HEK293 (cell line): ENCODE measurements around the gene CC2D1B.
A peak's percentile ranks its signal among the peaks of the same experiment; 100 is the strongest.

ENCODE experiments used
- CTCF ChIA-PET: fragments of 350-600 bp; formaldehyde crosslinking; extraction: SDS; loops from one replicate; lab custom pipeline; 2021; ENCODE audit warnings: antibody characterized with exemption; lab: Yijun Ruan, JAX
- POLR2A ChIA-PET: fragments of 300-600 bp; formaldehyde crosslinking; extraction: SDS; loops from one replicate; lab custom pipeline; 2020; ENCODE audit warnings: antibody characterized with exemption, inconsistent platforms; lab: Yijun Ruan, JAX
- H3K27ac ChIP-seq: fragments of 200-500 bp; sonication (Bioruptor generic); 2 replicates; pipeline ENCODE4 v1.5.1; 2014; ENCODE audit warnings: low read depth, low read length, control low read depth, inconsistent platforms; ENCODE audit errors: extremely low read depth
- H3K36me3 ChIP-seq, 2 experiments: fragments of 200-500 bp in 1 of 2; sonication (Bioruptor generic) in 1 of 2; 1 replicate in 1 of 2; 2 replicates in 1 of 2; pipeline ENCODE4 v1.5.1; 2014 to 2017; ENCODE audit warnings: inconsistent platforms in 2 of 2, low read length in 2 of 2; ENCODE audit not compliant: control insufficient read depth in 2 of 2, insufficient read depth in 1 of 2
- H3K4me1 ChIP-seq: fragments of 200-500 bp; sonication (Bioruptor generic); 2 replicates; pipeline ENCODE4 v1.5.1; 2014; ENCODE audit warnings: mild to moderate bottlenecking, low read length, inconsistent platforms; ENCODE audit not compliant: control insufficient read depth, insufficient read depth
- H3K4me3 ChIP-seq: 2 replicates; pipeline ENCODE4 v1.5.1; 2011; ENCODE audit warnings: low read depth, mild to moderate bottlenecking, control low read depth, low read length, moderate library complexity
- H3K9me3 ChIP-seq: fragments of 200-500 bp; sonication (Bioruptor generic); 2 replicates; pipeline ENCODE4 v1.5.1; 2014; ENCODE audit warnings: low read depth, low read length, inconsistent platforms; ENCODE audit not compliant: control insufficient read depth, insufficient read depth
- KLF9 ChIP-seq: fragments of 450-650 bp; formaldehyde crosslinking; IDR thresholded peaks from 2 replicates; pipeline ENCODE4 v1.5.1; 2016; ENCODE audit warnings: missing biosample characterization, missing genetic modification characterization, low read depth
- OVOL3 ChIP-seq: fragments of 450-650 bp; formaldehyde crosslinking; IDR thresholded peaks from 2 replicates; pipeline ENCODE4 v1.5.1; 2016; ENCODE audit warnings: missing biosample characterization, missing genetic modification characterization
- ZEB2 ChIP-seq: fragments of 450-650 bp; formaldehyde crosslinking; IDR thresholded peaks from 2 replicates; pipeline ENCODE4 v1.5.1; 2016; ENCODE audit warnings: missing biosample characterization, missing genetic modification characterization
- ZNF112 ChIP-seq: fragments of 450-650 bp; formaldehyde crosslinking; IDR thresholded peaks from 2 replicates; pipeline ENCODE4 v1.5.0; 2017; ENCODE audit warnings: missing biosample characterization, missing genetic modification characterization
- ZNF132 ChIP-seq: fragments of 450-650 bp; formaldehyde crosslinking; IDR thresholded peaks from 2 replicates; pipeline ENCODE4 v1.5.1; 2017; ENCODE audit warnings: missing biosample characterization, missing genetic modification characterization, borderline replicate concordance
- ZNF169 ChIP-seq: fragments of 450-650 bp; formaldehyde crosslinking; IDR thresholded peaks from 2 replicates; pipeline ENCODE4 v1.5.1; 2016; ENCODE audit warnings: missing biosample characterization, missing genetic modification characterization
- ZNF23 ChIP-seq: fragments of 450-650 bp; formaldehyde crosslinking; IDR thresholded peaks from 2 replicates; pipeline ENCODE4 v1.5.1; 2016; ENCODE audit warnings: missing biosample characterization, missing genetic modification characterization, borderline replicate concordance
- ZNF354C ChIP-seq: fragments of 450-650 bp; formaldehyde crosslinking; IDR thresholded peaks from 2 replicates; pipeline ENCODE4 v1.5.1; 2016; ENCODE audit warnings: missing biosample characterization, missing genetic modification characterization, low read depth, borderline replicate concordance
- ZNF394 ChIP-seq: fragments of 450-650 bp; formaldehyde crosslinking; IDR thresholded peaks from 2 replicates; pipeline ENCODE4 v1.5.1; 2016; ENCODE audit warnings: missing biosample characterization, missing genetic modification characterization, mild to moderate bottlenecking, moderate library complexity, borderline replicate concordance
- ZNF530 ChIP-seq: fragments of 450-650 bp; formaldehyde crosslinking; IDR thresholded peaks from 2 replicates; pipeline ENCODE4 v1.5.1; 2016; ENCODE audit warnings: low read depth, missing biosample characterization, missing genetic modification characterization
- ZNF621 ChIP-seq: fragments of 450-650 bp; formaldehyde crosslinking; IDR thresholded peaks from 2 replicates; pipeline ENCODE4 v1.5.1; 2017; ENCODE audit warnings: missing biosample characterization, missing genetic modification characterization
- ZNF837 ChIP-seq: fragments of 450-650 bp; formaldehyde crosslinking; IDR thresholded peaks from 2 replicates; pipeline ENCODE4 v1.5.1; 2016; ENCODE audit warnings: missing biosample characterization, missing genetic modification characterization
- ZSCAN23 ChIP-seq: fragments of 450-650 bp; formaldehyde crosslinking; IDR thresholded peaks from 2 replicates; pipeline ENCODE4 v1.5.1; 2016; ENCODE audit warnings: missing biosample characterization, missing genetic modification characterization
- TF ChIP-seq, protein P1 (sequence below): fragments of 450-650 bp; formaldehyde crosslinking; IDR thresholded peaks from 2 replicates; pipeline ENCODE4 v1.5.1; 2016; ENCODE audit warnings: missing biosample characterization, missing genetic modification characterization, low read depth
- TF ChIP-seq, protein P2 (sequence below): fragments of 450-650 bp; formaldehyde crosslinking; IDR thresholded peaks from 2 replicates; pipeline ENCODE4 v1.5.1; 2016; ENCODE audit warnings: missing biosample characterization, missing genetic modification characterization, borderline replicate concordance
- TF ChIP-seq, protein P3 (sequence below): fragments of 450-650 bp; formaldehyde crosslinking; IDR thresholded peaks from 2 replicates; pipeline ENCODE4 v1.5.1; 2016; ENCODE audit warnings: missing biosample characterization, missing genetic modification characterization
- TF ChIP-seq, protein P4 (sequence below): fragments of 450-650 bp; formaldehyde crosslinking; IDR thresholded peaks from 2 replicates; pipeline ENCODE4 v1.5.1; 2017; ENCODE audit warnings: missing biosample characterization, missing genetic modification characterization
- TF ChIP-seq, protein P5 (sequence below): fragments of 450-650 bp; formaldehyde crosslinking; IDR thresholded peaks from 2 replicates; pipeline ENCODE4 v1.5.1; 2016; ENCODE audit warnings: missing biosample characterization, missing genetic modification characterization
- TF ChIP-seq, protein P6 (sequence below): fragments of 450-650 bp; formaldehyde crosslinking; IDR thresholded peaks from 2 replicates; pipeline ENCODE4 v1.5.1; 2016; ENCODE audit warnings: missing biosample characterization, missing genetic modification characterization

Gene CC2D1B, protein sequence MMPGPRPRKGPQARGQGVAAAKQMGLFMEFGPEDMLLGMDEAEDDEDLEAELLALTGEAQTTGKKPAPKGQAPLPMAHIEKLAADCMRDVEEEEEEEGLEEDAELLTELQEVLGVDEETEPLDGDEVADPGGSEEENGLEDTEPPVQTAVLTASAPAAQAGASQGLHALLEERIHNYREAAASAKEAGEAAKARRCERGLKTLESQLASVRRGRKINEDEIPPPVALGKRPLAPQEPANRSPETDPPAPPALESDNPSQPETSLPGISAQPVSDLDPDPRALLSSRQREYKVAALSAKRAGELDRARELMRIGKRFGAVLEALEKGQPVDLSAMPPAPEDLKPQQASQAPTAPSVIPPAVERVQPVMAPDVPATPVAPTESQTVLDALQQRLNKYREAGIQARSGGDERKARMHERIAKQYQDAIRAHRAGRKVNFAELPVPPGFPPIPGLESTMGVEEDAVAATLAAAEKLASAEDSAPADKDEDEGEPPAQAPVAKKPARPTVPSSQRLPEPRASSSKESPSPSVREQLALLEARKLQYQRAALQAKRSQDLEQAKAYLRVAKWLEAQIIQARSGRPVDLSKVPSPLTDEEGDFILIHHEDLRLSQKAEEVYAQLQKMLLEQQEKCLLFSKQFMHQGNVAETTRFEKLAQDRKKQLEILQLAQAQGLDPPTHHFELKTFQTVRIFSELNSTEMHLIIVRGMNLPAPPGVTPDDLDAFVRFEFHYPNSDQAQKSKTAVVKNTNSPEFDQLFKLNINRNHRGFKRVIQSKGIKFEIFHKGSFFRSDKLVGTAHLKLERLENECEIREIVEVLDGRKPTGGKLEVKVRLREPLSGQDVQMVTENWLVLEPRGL

DNA sequence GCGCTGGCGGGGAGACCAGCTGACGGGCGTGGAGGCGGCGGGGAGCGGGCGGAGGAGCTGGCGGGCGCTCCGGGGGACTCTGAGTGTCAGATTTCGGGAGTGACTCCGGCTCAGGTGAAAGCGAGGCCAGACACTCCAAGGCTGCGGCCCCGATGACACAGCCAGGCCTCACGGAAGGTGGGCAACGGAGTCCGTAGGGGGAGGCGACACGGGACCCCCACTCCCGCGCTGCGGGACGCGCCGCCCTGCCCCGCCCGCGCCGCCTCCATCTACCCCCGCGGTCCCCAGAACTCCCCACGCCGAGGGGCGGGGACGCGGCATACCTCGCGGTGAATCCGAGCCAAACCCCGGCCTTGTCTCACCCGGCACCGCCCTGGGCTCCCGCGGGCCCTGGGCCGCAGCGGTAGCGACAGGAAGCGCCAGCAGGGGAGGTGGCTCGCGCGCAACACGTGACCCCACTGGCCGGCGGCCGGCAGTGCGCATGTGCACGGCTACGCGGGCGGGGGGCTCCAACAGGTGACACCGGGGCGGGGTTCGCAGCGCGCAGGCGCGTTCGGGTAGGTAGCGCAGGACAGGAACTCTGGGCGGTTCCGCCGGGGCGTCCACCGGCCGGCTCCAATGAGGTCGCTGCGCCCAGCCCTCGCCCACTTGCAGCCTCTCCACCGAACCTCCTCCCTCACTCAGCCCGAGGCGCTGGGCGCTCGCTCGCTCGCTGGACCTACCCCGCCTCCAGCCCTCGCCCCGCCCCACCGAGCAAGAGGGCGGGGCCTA is at the start of gene CC2D1B:
Gene CC2D1B, minus strand, starts transcription at position 460 of the 771 bp plus-strand sequence. CDS start 1,585 bp downstream, outside the sequence.
- ChIA-PET POLR2A (interaction anchor here (0.6 to 3.1 kb wide), 7 partner anchors 9 to 311 kb away, joined by 3 to 11 read pairs (median 3); partner anchors contain the start of genes BTF3L4, ORC1, PRPF38A and TUT4), CTCF (interaction anchor here (0.7 kb wide), 1 partner anchor 1003 kb away, joined by 3 read pairs; no protein-coding TSS in a partner anchor)
- no peaks in the 10 kb centered on the region for H3K9me3 ChIP-seq
- H3K27ac ChIP-seq, result peak within 1 kb of the TSS; percentile 91
- peaks cover 7% of the 10 kb centered on the region; the same call in 1 of the 2 replicates for H3K4me1 ChIP-seq
- peaks cover 5 to 35% of the 10 kb centered on the region in 2 experiments; a peak in 2 of 3 replicates for H3K36me3 ChIP-seq
- H3K4me3 ChIP-seq, result peak within 1 kb of the TSS; percentile 91
- TF ChIP-seq ZNF169 (tag by site-specific recombination) (no peak), ZNF530 (tag by site-specific recombination) (no peak), ZSCAN23 (tag by site-specific recombination) (peak; percentile 61; the same call in 1 of the 2 replicates), ZNF132 (tag by site-specific recombination) (no peak), ZEB2 (tag by site-specific recombination) (peak; percentile 78), ZNF621 (no peak), OVOL3 (tag by site-specific recombination) (peak; percentile 76), KLF9 (peak; percentile 70), ZNF394 (tag by site-specific recombination) (peak; percentile 76; the same call in 1 of the 2 replicates), ZNF23 (tag by site-specific recombination) (no peak), ZNF837 (tag by site-specific recombination) (no peak), ZNF354C (tag by site-specific recombination) (no peak), ZNF112 (tag by site-specific recombination) (no peak)
- TF ChIP-seq, protein P1, sequence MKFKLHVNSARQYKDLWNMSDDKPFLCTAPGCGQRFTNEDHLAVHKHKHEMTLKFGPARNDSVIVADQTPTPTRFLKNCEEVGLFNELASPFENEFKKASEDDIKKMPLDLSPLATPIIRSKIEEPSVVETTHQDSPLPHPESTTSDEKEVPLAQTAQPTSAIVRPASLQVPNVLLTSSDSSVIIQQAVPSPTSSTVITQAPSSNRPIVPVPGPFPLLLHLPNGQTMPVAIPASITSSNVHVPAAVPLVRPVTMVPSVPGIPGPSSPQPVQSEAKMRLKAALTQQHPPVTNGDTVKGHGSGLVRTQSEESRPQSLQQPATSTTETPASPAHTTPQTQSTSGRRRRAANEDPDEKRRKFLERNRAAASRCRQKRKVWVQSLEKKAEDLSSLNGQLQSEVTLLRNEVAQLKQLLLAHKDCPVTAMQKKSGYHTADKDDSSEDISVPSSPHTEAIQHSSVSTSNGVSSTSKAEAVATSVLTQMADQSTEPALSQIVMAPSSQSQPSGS, result no peak
- TF ChIP-seq, protein P2, sequence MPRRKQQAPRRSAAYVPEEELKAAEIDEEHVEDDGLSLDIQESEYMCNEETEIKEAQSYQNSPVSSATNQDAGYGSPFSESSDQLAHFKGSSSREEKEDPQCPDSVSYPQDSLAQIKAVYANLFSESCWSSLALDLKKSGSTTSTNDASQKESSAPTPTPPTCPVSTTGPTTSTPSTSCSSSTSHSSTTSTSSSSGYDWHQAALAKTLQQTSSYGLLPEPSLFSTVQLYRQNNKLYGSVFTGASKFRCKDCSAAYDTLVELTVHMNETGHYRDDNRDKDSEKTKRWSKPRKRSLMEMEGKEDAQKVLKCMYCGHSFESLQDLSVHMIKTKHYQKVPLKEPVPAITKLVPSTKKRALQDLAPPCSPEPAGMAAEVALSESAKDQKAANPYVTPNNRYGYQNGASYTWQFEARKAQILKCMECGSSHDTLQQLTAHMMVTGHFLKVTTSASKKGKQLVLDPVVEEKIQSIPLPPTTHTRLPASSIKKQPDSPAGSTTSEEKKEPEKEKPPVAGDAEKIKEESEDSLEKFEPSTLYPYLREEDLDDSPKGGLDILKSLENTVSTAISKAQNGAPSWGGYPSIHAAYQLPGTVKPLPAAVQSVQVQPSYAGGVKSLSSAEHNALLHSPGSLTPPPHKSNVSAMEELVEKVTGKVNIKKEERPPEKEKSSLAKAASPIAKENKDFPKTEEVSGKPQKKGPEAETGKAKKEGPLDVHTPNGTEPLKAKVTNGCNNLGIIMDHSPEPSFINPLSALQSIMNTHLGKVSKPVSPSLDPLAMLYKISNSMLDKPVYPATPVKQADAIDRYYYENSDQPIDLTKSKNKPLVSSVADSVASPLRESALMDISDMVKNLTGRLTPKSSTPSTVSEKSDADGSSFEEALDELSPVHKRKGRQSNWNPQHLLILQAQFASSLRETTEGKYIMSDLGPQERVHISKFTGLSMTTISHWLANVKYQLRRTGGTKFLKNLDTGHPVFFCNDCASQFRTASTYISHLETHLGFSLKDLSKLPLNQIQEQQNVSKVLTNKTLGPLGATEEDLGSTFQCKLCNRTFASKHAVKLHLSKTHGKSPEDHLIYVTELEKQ (tag by site-specific recombination), result 0 out of 2 replicates have a peak, but pooled peaks have one; percentile 32
- TF ChIP-seq, protein P3, sequence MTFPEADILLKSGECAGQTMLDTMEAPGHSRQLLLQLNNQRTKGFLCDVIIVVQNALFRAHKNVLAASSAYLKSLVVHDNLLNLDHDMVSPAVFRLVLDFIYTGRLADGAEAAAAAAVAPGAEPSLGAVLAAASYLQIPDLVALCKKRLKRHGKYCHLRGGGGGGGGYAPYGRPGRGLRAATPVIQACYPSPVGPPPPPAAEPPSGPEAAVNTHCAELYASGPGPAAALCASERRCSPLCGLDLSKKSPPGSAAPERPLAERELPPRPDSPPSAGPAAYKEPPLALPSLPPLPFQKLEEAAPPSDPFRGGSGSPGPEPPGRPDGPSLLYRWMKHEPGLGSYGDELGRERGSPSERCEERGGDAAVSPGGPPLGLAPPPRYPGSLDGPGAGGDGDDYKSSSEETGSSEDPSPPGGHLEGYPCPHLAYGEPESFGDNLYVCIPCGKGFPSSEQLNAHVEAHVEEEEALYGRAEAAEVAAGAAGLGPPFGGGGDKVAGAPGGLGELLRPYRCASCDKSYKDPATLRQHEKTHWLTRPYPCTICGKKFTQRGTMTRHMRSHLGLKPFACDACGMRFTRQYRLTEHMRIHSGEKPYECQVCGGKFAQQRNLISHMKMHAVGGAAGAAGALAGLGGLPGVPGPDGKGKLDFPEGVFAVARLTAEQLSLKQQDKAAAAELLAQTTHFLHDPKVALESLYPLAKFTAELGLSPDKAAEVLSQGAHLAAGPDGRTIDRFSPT (tag by site-specific recombination), result no peak
- TF ChIP-seq, protein P4, sequence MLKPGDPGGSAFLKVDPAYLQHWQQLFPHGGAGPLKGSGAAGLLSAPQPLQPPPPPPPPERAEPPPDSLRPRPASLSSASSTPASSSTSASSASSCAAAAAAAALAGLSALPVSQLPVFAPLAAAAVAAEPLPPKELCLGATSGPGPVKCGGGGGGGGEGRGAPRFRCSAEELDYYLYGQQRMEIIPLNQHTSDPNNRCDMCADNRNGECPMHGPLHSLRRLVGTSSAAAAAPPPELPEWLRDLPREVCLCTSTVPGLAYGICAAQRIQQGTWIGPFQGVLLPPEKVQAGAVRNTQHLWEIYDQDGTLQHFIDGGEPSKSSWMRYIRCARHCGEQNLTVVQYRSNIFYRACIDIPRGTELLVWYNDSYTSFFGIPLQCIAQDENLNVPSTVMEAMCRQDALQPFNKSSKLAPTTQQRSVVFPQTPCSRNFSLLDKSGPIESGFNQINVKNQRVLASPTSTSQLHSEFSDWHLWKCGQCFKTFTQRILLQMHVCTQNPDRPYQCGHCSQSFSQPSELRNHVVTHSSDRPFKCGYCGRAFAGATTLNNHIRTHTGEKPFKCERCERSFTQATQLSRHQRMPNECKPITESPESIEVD (tag by site-specific recombination), result no peak
- TF ChIP-seq, protein P5, sequence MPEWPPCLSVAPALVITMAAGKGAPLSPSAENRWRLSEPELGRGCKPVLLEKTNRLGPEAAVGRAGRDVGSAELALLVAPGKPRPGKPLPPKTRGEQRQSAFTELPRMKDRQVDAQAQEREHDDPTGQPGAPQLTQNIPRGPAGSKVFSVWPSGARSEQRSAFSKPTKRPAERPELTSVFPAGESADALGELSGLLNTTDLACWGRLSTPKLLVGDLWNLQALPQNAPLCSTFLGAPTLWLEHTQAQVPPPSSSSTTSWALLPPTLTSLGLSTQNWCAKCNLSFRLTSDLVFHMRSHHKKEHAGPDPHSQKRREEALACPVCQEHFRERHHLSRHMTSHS (tag by site-specific recombination), result no peak
- TF ChIP-seq, protein P6, sequence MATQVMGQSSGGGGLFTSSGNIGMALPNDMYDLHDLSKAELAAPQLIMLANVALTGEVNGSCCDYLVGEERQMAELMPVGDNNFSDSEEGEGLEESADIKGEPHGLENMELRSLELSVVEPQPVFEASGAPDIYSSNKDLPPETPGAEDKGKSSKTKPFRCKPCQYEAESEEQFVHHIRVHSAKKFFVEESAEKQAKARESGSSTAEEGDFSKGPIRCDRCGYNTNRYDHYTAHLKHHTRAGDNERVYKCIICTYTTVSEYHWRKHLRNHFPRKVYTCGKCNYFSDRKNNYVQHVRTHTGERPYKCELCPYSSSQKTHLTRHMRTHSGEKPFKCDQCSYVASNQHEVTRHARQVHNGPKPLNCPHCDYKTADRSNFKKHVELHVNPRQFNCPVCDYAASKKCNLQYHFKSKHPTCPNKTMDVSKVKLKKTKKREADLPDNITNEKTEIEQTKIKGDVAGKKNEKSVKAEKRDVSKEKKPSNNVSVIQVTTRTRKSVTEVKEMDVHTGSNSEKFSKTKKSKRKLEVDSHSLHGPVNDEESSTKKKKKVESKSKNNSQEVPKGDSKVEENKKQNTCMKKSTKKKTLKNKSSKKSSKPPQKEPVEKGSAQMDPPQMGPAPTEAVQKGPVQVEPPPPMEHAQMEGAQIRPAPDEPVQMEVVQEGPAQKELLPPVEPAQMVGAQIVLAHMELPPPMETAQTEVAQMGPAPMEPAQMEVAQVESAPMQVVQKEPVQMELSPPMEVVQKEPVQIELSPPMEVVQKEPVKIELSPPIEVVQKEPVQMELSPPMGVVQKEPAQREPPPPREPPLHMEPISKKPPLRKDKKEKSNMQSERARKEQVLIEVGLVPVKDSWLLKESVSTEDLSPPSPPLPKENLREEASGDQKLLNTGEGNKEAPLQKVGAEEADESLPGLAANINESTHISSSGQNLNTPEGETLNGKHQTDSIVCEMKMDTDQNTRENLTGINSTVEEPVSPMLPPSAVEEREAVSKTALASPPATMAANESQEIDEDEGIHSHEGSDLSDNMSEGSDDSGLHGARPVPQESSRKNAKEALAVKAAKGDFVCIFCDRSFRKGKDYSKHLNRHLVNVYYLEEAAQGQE (tag by site-specific recombination), result peak; percentile 39; the same call in 1 of the 2 replicates
